Breast epithelium (tissue), 4 donors: ENCODE results near the gene ASGR2. TPM values are rescaled to one million over a fixed set of nuclear protein-coding genes. Genes with fewer than 3 reads are reported as not detected.
"Not testable (repeated sequence)": the region's sequence is repeated elsewhere in the genome, so short reads cannot be mapped to it uniquely, and the experiment has no call there.

Experiments
- DNase-seq, 2 donors: peaks; one replicate each; pipeline ENCODE4 v3.0.0-alpha.2; 2019; ENCODE audit warnings: low spot score in 2 of 2
- H3K27ac ChIP-seq, 2 donors: fragments of 200-600 bp; sonication (generic) in 1 of 2; one replicate each; pipeline ENCODE4 v1.5.1; 2016 to 2019; ENCODE audit warnings: mild to moderate bottlenecking in 1 of 2
- H3K27me3 ChIP-seq, 2 donors: fragments of 200-600 bp; sonication (generic) in 1 of 2; one replicate each; pipeline versions ENCODE4 v1.5.1 to v1.6.0; 2017 to 2019; ENCODE audit warnings: control low read depth in 1 of 2, mild to moderate bottlenecking in 1 of 2
- H3K36me3 ChIP-seq: fragments of 200-600 bp; one replicate; pipeline ENCODE4 v1.5.1; 2019
- H3K4me1 ChIP-seq, 2 donors: fragments of 200-600 bp; sonication (generic); one replicate each; pipeline ENCODE4 v1.5.1; 2016 to 2019; ENCODE audit warnings: control low read depth in 1 of 2
- H3K4me3 ChIP-seq, 3 donors: fragments of 200-600 bp; sonication (generic); 1 replicate in 2 of 3; 2 replicates in 1 of 3; pipeline ENCODE4 v1.5.1; 2016 to 2019; ENCODE audit warnings: mild to moderate bottlenecking in 3 of 3, moderate library complexity in 2 of 3
- H3K9me3 ChIP-seq, 2 donors: fragments of 200-600 bp; sonication (generic) in 1 of 2; one replicate each; pipeline ENCODE4 v1.5.1; 2016 to 2019; ENCODE audit warnings: control low read depth in 1 of 2
- POLR2A ChIP-seq: fragments of 450-650 bp; IDR thresholded peaks from one replicate; pipeline ENCODE4 v1.6.1; 2016; ENCODE audit warnings: antibody characterized with exemption, mild to moderate bottlenecking, moderate library complexity
- POLR2AphosphoS5 ChIP-seq, 3 donors: sonication (generic); formaldehyde crosslinking; IDR thresholded peaks; one replicate each; pipeline ENCODE4 v1.6.1; 2017; ENCODE audit warnings: antibody characterized with exemption in 3 of 3
- intact Hi-C: fragments of 100-400 bp; cut with DNase I; formaldehyde crosslinking; loops from one replicate; pipeline ENCODE4 v1.15.1; 2023; ENCODE audit warnings: low total_unique reads
- total RNA-seq, 3 donors: library from RNA; depleted of rRNA; stranded (reverse); fragments of >200 nt; gene quantifications; one replicate each; pipeline ENCODE4 v1.1.0, GENCODE V29; 2016
- TF ChIP-seq, protein P1 (sequence below), 3 donors: fragments of 450-650 bp; IDR thresholded peaks; one replicate each; pipeline ENCODE4 v1.5.1; 2016 to 2017; ENCODE audit warnings: antibody characterized with exemption in 3 of 3, mild to moderate bottlenecking in 3 of 3, moderate library complexity in 3 of 3

Gene ASGR2
- total RNA-seq, 3 donors from 2014 or later, result 0.33 to 0.96 (median 0.88) TPM

DNA sequence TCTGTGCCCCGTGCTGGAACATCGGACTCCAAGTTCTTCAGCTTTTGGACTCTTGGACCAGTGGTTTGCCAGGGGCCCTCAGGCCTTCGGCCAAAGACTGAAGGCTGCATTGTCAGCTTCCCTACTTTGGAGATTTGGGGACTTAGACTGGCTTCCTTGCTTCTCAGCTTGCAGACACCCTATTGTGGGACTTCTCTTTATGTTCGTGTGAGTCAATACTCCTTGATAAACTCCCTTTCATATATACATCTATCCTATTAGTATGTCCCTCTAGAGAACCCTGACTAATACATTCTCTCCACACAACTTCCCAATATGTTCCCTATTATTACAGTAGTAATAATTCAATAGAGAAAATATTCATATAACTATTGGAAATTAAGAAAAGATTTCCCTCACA is 9.2 kb upstream of the ASGR2 start:
- no peaks in the 10 kb centered on the region for H3K4me1 ChIP-seq
- TF ChIP-seq POLR2AphosphoS5 (IDR thresholded peaks at IDR 0.05) (no peak), POLR2A (no peak)
- TF ChIP-seq, protein P1, sequence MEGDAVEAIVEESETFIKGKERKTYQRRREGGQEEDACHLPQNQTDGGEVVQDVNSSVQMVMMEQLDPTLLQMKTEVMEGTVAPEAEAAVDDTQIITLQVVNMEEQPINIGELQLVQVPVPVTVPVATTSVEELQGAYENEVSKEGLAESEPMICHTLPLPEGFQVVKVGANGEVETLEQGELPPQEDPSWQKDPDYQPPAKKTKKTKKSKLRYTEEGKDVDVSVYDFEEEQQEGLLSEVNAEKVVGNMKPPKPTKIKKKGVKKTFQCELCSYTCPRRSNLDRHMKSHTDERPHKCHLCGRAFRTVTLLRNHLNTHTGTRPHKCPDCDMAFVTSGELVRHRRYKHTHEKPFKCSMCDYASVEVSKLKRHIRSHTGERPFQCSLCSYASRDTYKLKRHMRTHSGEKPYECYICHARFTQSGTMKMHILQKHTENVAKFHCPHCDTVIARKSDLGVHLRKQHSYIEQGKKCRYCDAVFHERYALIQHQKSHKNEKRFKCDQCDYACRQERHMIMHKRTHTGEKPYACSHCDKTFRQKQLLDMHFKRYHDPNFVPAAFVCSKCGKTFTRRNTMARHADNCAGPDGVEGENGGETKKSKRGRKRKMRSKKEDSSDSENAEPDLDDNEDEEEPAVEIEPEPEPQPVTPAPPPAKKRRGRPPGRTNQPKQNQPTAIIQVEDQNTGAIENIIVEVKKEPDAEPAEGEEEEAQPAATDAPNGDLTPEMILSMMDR (IDR thresholded peaks at IDR 0.05), result no peak
- no peaks in the 10 kb centered on the region for H3K9me3 ChIP-seq
- no peaks in the 10 kb centered on the region for H3K36me3 ChIP-seq
- intact Hi-C loops, result no loop called here
- no peak for DNase-seq
- H3K27me3 ChIP-seq, result peaks cover 0 to 7% of the 10 kb centered on the region in 2 donors
- no peak overlapping the region for H3K27ac ChIP-seq
- no peak overlapping the region for H3K4me3 ChIP-seq

- Histone ChIP-seq H3K4me1 (no peaks in the 10 kb centered on the region), H3K27me3 (peaks cover 0 to 7% of the 10 kb centered on the region in 2 donors), H3K27ac (no peak overlapping the region), H3K36me3 (no peaks in the 10 kb centered on the region), H3K9me3 (no peaks in the 10 kb centered on the region), H3K4me3 (no peak overlapping the region)
- intact Hi-C loops, result no loop called here
- DNase-seq, result no peak
- TF ChIP-seq POLR2AphosphoS5 (IDR thresholded peaks at IDR 0.05), result no peak
- TF ChIP-seq, protein P1 (IDR thresholded peaks at IDR 0.05), result no peak
- TF ChIP-seq POLR2A, result no peak
These were observed 7.8 kb upstream of the ASGR2 start for GRCh38 chr17:7122381-7122780.

GRCh38 chr17:7120635-7121034 is 6.0 kb upstream of the ASGR2 start:
- H3K9me3 ChIP-seq, DNase-seq, H3K36me3 ChIP-seq, H3K27me3 ChIP-seq, intact Hi-C loops, H3K27ac ChIP-seq, H3K4me1 ChIP-seq, H3K4me3 ChIP-seq: not testable (repeated sequence)

DNA sequence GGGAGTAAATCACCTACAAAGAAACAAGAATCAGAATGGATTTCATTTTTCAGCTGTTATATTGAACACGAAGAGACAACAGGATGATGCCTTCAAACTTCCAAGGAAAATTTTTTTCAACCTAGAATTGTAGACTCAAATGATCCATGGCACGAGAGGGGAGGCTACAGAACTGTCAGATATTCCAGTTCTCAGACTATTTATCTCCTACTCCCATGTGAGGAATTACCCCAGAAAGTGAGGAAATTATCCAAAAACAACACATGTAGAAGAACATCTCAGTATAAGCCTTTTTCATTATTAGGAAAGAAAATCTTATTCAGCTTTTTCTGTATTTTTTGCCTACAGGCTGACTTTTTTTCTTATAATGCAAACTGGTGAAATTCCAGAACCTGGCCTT is 5.5 kb upstream of the ASGR2 start:
- no peaks in the 10 kb centered on the region for H3K9me3 ChIP-seq
- H3K27ac ChIP-seq, result no peak overlapping the region
- no peak overlapping the region for H3K4me3 ChIP-seq
- H3K36me3 ChIP-seq, result no peaks in the 10 kb centered on the region
- intact Hi-C loops, result no loop called here
- peaks cover 0 to 7% of the 10 kb centered on the region in 2 donors for H3K27me3 ChIP-seq
- DNase-seq, result no peak
- no peak for TF ChIP-seq POLR2A
- TF ChIP-seq, protein P1 (IDR thresholded peaks at IDR 0.05), result no peak
- H3K4me1 ChIP-seq, result no peaks in the 10 kb centered on the region

- Histone ChIP-seq H3K9me3 (no peaks in the 10 kb centered on the region), H3K4me3 (no peak overlapping the region), H3K4me1 (no peaks in the 10 kb centered on the region), H3K27me3 (peaks cover 0 to 7% of the 10 kb centered on the region in 2 donors), H3K27ac (no peak overlapping the region), H3K36me3 (no peaks in the 10 kb centered on the region)
- intact Hi-C loops, result no loop called here
- TF ChIP-seq POLR2A, result no peak
- TF ChIP-seq, protein P1 (IDR thresholded peaks at IDR 0.05), result no peak
- TF ChIP-seq POLR2AphosphoS5 (IDR thresholded peaks at IDR 0.05), result no peak
- no peak for DNase-seq
These were observed 4.7 kb upstream of the ASGR2 start for GRCh38 chr17:7119314-7119713.
